ENCODE results near the gene HIVEP1. TPM values are rescaled to one million over a fixed set of nuclear protein-coding genes. Genes with fewer than 3 reads are reported as not detected.

Gene HIVEP1
- total RNA-seq, 1 donor from 2014 or later = 21.5 TPM

GRCh38 chr6:12081771-12082170, 69.7 kb downstream of the HIVEP1 start:
- H3K27me3 Mint-ChIP-seq (ENCODE audit: low read depth) = no peaks in the 10 kb centered on the region
- H3K27ac Mint-ChIP-seq (ENCODE audit: unreplicated experiment) = no peak overlapping the region

GRCh38 chr6:12082368-12082767, 70.3 kb downstream of the HIVEP1 start:
- H3K36me3 Mint-ChIP-seq (ENCODE audit: low read depth) = no peaks in the 10 kb centered on the region
- no peaks in the 10 kb centered on the region for H3K9me3 Mint-ChIP-seq
- peak overlapping the region; percentile 73 for H3K27ac Mint-ChIP-seq (ENCODE audit: unreplicated experiment)
- DNase-seq (ENCODE audit: low read depth, low spot score) = no peak
- H3K27me3 Mint-ChIP-seq (ENCODE audit: low read depth) = no peaks in the 10 kb centered on the region
- H3K4me1 Mint-ChIP-seq = peaks cover 27% of the 10 kb centered on the region
- no peak overlapping the region for H3K4me3 Mint-ChIP-seq
- no peak for TF ChIP-seq CTCF (conservative IDR thresholded peaks at IDR 0.05)

More at GRCh38 chr6:12081771-12082170, 69.7 kb downstream of the HIVEP1 start:
- DNase-seq (ENCODE audit: low read depth, low spot score) = no peak
- Mint-ChIP-seq H3K9me3 (no peaks in the 10 kb centered on the region), H3K4me3 (no peak overlapping the region), H3K36me3 (ENCODE audit: low read depth) (no peaks in the 10 kb centered on the region), H3K4me1 (peaks cover 27% of the 10 kb centered on the region)
- TF ChIP-seq CTCF (conservative IDR thresholded peaks at IDR 0.05) = no peak

GRCh38 chr6:12083302-12083701, 71.2 kb downstream of the HIVEP1 start:
- no peak for DNase-seq (ENCODE audit: low read depth, low spot score)
- Mint-ChIP-seq H3K27me3 (ENCODE audit: low read depth) (no peaks in the 10 kb centered on the region), H3K9me3 (no peaks in the 10 kb centered on the region), H3K4me1 (peaks cover 27% of the 10 kb centered on the region), H3K27ac (ENCODE audit: unreplicated experiment) (no peak overlapping the region), H3K4me3 (no peak overlapping the region), H3K36me3 (ENCODE audit: low read depth) (no peaks in the 10 kb centered on the region)
- TF ChIP-seq CTCF (conservative IDR thresholded peaks at IDR 0.05) = no peak

GRCh38 chr6:12083763-12084162, 71.7 kb downstream of the HIVEP1 start:
- H3K9me3 Mint-ChIP-seq = no peaks in the 10 kb centered on the region
- H3K4me1 Mint-ChIP-seq = peaks cover 27% of the 10 kb centered on the region
- no peaks in the 10 kb centered on the region for H3K36me3 Mint-ChIP-seq (ENCODE audit: low read depth)
- no peak for DNase-seq (ENCODE audit: low read depth, low spot score)
- no peaks in the 10 kb centered on the region for H3K27me3 Mint-ChIP-seq (ENCODE audit: low read depth)
- H3K27ac Mint-ChIP-seq (ENCODE audit: unreplicated experiment) = no peak overlapping the region
- TF ChIP-seq CTCF (conservative IDR thresholded peaks at IDR 0.05) = peak; percentile 24
- no peak overlapping the region for H3K4me3 Mint-ChIP-seq

- H3K4me1 Mint-ChIP-seq = peaks cover 27% of the 10 kb centered on the region
- peak overlapping the region; percentile 31 for H3K27ac Mint-ChIP-seq (ENCODE audit: unreplicated experiment)
- H3K4me3 Mint-ChIP-seq = no peak overlapping the region
- no peaks in the 10 kb centered on the region for H3K27me3 Mint-ChIP-seq (ENCODE audit: low read depth)
- H3K36me3 Mint-ChIP-seq (ENCODE audit: low read depth) = no peaks in the 10 kb centered on the region
- TF ChIP-seq CTCF (conservative IDR thresholded peaks at IDR 0.05) = no peak
- DNase-seq (ENCODE audit: low read depth, low spot score) = no peak
- H3K9me3 Mint-ChIP-seq = no peaks in the 10 kb centered on the region
Measured at GRCh38 chr6:12084681-12085080, 72.6 kb downstream of the HIVEP1 start.

GRCh38 chr6:12088531-12088930, 76.4 kb downstream of the HIVEP1 start:
- no peak overlapping the region for H3K27ac Mint-ChIP-seq (ENCODE audit: unreplicated experiment)
- H3K4me1 Mint-ChIP-seq = peaks cover 22% of the 10 kb centered on the region
- H3K27me3 Mint-ChIP-seq (ENCODE audit: low read depth) = no peaks in the 10 kb centered on the region
- peaks cover 4% of the 10 kb centered on the region for H3K36me3 Mint-ChIP-seq (ENCODE audit: low read depth)
- no peak for DNase-seq (ENCODE audit: low read depth, low spot score)
- no peak overlapping the region for H3K4me3 Mint-ChIP-seq
- H3K9me3 Mint-ChIP-seq = peaks cover 5% of the 10 kb centered on the region
- TF ChIP-seq CTCF (conservative IDR thresholded peaks at IDR 0.05) = no peak

Measured in neural crest cell (in vitro differentiated cells).